Stomach (tissue), 9 donors: ENCODE measurements around the gene NRP2. TPM values are rescaled to one million over a fixed set of nuclear protein-coding genes. Genes with fewer than 3 reads are reported as not detected.

Experiments
- DNase-seq, 2 donors: peaks; one replicate each; pipeline versions ENCODE4 v3.0.0 to v3.0.0-alpha.2; 2013 to 2019
- H3K27ac ChIP-seq, 5 donors: fragments of 200-600 bp in 4 of 5; sonication (generic) in 4 of 5; one replicate each; pipeline ENCODE4 v1.5.1; 2013 to 2019; ENCODE audit warnings: mild to moderate bottlenecking in 1 of 5, moderate library complexity in 1 of 5
- H3K27me3 ChIP-seq, 3 donors: fragments of 200-600 bp; sonication (generic); one replicate each; pipeline ENCODE4 v1.5.1; 2017 to 2019; ENCODE audit warnings: mixed run types in 1 of 3
- H3K36me3 ChIP-seq, 4 donors: fragments of 200-600 bp; sonication (generic); 1 replicate in 3 of 4; 2 replicates in 1 of 4; pipeline ENCODE4 v1.5.1; 2016 to 2019
- H3K4me1 ChIP-seq, 4 donors: fragments of 200-600 bp; sonication (generic); one replicate each; pipeline ENCODE4 v1.5.1; 2016 to 2019
- H3K4me3 ChIP-seq, 4 donors: fragments of 200-600 bp; sonication (generic) in 3 of 4; one replicate each; pipeline ENCODE4 v1.5.1; 2016 to 2019; ENCODE audit warnings: mild to moderate bottlenecking in 1 of 4
- H3K9me3 ChIP-seq, 4 donors: fragments of 200-600 bp; sonication (generic); one replicate each; pipeline ENCODE4 v1.5.1; 2016 to 2019
- EP300 ChIP-seq: sonication (generic); formaldehyde crosslinking; IDR thresholded peaks from one replicate; pipeline ENCODE4 v1.6.1; 2017; ENCODE audit warnings: antibody characterized with exemption
- POLR2A ChIP-seq, 4 donors: fragments of 450-650 bp; IDR thresholded peaks; one replicate each; pipeline ENCODE4 v1.6.1; 2016; ENCODE audit warnings: antibody characterized with exemption in 4 of 4, control low read depth in 2 of 4, mild to moderate bottlenecking in 1 of 4, moderate library complexity in 1 of 4
- POLR2AphosphoS5 ChIP-seq, 3 donors: sonication (generic); formaldehyde crosslinking; IDR thresholded peaks; one replicate each; pipeline ENCODE4 v1.6.1; 2016; ENCODE audit warnings: antibody characterized with exemption in 3 of 3
- WGBS, 5 donors: extraction: QIAGEN DNeasy Blood & Tissue Kit in 3 of 5; methylation state at CpG; one replicate each; pipeline versions ENCODE4 v1.1.5 to v1.1.7; 2013 to 2018; 5-methylcytosine and 5-hydroxymethylcytosine counted together
- intact Hi-C: fragments of 100-400 bp; cut with DNase I; formaldehyde crosslinking; loops from one replicate; pipeline ENCODE4 v1.15.1; 2023; ENCODE audit warnings: low total_unique reads
- polyA plus RNA-seq, 3 donors: library from polyadenylated mRNA; stranded (reverse); fragments of 200-250 nt; gene quantifications; one replicate each; pipeline ENCODE4 v1.2.3, GENCODE V29; 2013
- total RNA-seq, 5 donors: library from RNA; depleted of rRNA; stranded (reverse); fragments of >200 nt; gene quantifications; one replicate each; pipeline versions ENCODE4 v1.1.0 to v1.2.3, GENCODE V29; 2014 to 2016
- TF ChIP-seq, protein P1 (sequence below), 7 experiments: fragments of 450-650 bp in 4 of 7; fragments of 200-600 bp in 3 of 7; sonication (generic) in 3 of 7; IDR thresholded peaks; one replicate each; pipeline ENCODE4 v1.5.1; 2016 to 2019; ENCODE audit warnings: antibody characterized with exemption in 7 of 7, control low read depth in 2 of 7, mild to moderate bottlenecking in 1 of 7
- donor health status: healthy with polysubstance abuse.
- donor health status: Bipolar disorder and iron deficiency.
- donor health status: healthy.

The NRP2 gene
- total and polyA plus RNA-seq, 8 donors, result 0.92 to 166 (median 31.6) TPM

DNA sequence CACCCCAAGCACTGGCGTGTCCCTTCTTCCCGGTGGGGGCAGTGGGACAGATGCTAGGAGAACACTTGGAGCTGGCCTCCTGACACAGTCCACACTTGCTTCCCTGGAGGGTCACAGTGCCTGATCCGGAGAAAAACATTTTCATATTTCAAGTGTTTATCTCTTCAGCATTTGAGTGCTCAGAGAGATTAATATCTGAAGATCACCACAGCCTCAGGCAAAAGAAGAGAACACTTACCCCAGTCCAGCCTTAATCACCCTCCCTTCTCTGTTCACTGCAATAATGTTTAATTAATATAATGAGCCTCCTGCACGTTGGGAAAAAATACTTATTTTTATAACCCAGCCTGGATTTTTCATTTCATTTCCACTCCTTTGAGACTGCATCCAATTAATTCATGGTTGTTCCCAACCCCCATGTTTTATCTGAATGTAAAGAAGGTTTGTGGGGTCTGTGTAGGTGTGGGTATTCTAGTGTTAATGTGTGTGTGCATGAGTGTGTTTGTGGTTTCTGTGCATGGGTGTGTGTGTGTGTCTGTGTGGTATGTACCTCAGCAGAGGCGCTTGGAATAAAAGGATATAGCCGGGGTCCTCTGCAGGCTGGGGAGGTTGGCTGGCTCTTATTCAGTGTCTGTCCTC is 72.1 kb downstream of the NRP2 start:
- H3K4me1 ChIP-seq, result peaks cover 5 to 78% (median 44%) of the 10 kb centered on the region in 4 donors
- no peak for DNase-seq
- intact Hi-C loops, result no loop called here
- no peak overlapping the region for H3K4me3 ChIP-seq
- H3K36me3 ChIP-seq, result peaks cover 3 to 41% (median 29%) of the 10 kb centered on the region in 4 donors
- peak overlapping the region in 4 of 5 donors; percentile 39 to 80 (median 72) for H3K27ac ChIP-seq
- no peaks in the 10 kb centered on the region for H3K9me3 ChIP-seq
- H3K27me3 ChIP-seq, result no peaks in the 10 kb centered on the region
- 65 to 76% (median 70%) methylated on average over 6 of the region's 6 CpGs for WGBS, 5 donors
- TF ChIP-seq POLR2AphosphoS5 (IDR thresholded peaks at IDR 0.05) (no peak), EP300 (no peak), POLR2A (IDR thresholded peaks at IDR 0.05) (no peak)
- TF ChIP-seq, protein P1, sequence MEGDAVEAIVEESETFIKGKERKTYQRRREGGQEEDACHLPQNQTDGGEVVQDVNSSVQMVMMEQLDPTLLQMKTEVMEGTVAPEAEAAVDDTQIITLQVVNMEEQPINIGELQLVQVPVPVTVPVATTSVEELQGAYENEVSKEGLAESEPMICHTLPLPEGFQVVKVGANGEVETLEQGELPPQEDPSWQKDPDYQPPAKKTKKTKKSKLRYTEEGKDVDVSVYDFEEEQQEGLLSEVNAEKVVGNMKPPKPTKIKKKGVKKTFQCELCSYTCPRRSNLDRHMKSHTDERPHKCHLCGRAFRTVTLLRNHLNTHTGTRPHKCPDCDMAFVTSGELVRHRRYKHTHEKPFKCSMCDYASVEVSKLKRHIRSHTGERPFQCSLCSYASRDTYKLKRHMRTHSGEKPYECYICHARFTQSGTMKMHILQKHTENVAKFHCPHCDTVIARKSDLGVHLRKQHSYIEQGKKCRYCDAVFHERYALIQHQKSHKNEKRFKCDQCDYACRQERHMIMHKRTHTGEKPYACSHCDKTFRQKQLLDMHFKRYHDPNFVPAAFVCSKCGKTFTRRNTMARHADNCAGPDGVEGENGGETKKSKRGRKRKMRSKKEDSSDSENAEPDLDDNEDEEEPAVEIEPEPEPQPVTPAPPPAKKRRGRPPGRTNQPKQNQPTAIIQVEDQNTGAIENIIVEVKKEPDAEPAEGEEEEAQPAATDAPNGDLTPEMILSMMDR (IDR thresholded peaks at IDR 0.05), result no peak

DNA sequence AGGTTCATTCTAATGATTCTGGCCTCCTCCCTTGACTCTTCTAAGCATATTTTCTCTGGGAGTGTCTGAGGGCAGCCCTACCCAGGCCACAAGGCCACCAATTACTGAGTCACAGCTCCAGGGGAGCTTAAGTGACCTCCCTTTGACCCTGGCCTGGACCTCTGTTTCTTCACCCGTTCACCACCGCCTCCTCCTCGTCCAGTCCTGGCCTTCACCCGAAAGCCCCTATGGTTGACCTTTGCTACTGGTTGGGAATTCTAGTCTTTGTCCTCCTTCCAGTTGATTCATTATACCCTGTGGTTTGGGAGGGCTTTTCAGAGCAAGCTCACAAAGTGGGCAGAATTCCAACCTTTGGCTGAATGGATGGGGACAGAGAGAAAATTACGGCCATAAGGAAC is 72.6 kb downstream of the NRP2 start:
- Histone ChIP-seq H3K27ac (peak overlapping the region in 4 of 5 donors; percentile 39 to 80 (median 72)), H3K4me3 (no peak overlapping the region), H3K9me3 (no peaks in the 10 kb centered on the region), H3K27me3 (no peaks in the 10 kb centered on the region), H3K4me1 (peaks cover 5 to 77% (median 44%) of the 10 kb centered on the region in 4 donors), H3K36me3 (peaks cover 0 to 36% (median 24%) of the 10 kb centered on the region in 4 donors)
- intact Hi-C loops, result no loop called here
- WGBS, 5 donors, result 42 to 57% (median 45%) methylated on average over 5 of the region's 5 CpGs
- no peak for DNase-seq
- TF ChIP-seq, protein P1 (IDR thresholded peaks at IDR 0.05), result no peak
- TF ChIP-seq POLR2AphosphoS5 (IDR thresholded peaks at IDR 0.05) (no peak), POLR2A (IDR thresholded peaks at IDR 0.05) (no peak), EP300 (no peak)

DNA sequence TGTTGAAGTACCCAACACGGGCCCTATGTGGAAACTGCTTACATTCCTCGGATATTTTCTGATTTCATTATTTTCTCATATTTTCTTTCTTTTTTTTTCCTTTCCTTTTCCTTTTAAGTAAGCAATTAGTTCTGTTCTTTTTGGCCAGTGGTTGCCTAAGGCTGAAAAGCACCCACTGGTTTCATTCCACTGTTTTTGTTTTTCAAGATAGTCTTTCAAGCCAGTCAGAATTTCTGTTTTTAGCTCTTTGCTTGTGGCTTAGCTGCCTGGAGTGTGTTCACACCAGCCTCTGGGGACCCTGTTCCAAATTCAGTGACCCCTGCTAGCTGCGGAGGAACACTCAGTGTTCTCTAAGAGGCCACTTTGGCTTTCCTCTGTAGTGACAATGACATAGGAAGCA is 73.6 kb downstream of the NRP2 start:
- peaks cover 0 to 32% (median 23%) of the 10 kb centered on the region in 4 donors for H3K36me3 ChIP-seq
- no peak for DNase-seq
- intact Hi-C loops, result no loop called here
- no peak for TF ChIP-seq POLR2AphosphoS5 (IDR thresholded peaks at IDR 0.05)
- no peak for TF ChIP-seq POLR2A (IDR thresholded peaks at IDR 0.05)
- TF ChIP-seq, protein P1 (IDR thresholded peaks at IDR 0.05), result no peak
- TF ChIP-seq EP300, result no peak
- no peaks in the 10 kb centered on the region for H3K9me3 ChIP-seq
- peaks cover 5 to 83% (median 48%) of the 10 kb centered on the region in 4 donors for H3K4me1 ChIP-seq
- peak overlapping the region in 4 of 5 donors; percentile 39 to 80 (median 72) for H3K27ac ChIP-seq
- WGBS, 5 donors, result 74 to 86% (median 81%) methylated on average over 3 of the region's 3 CpGs
- no peaks in the 10 kb centered on the region for H3K27me3 ChIP-seq
- H3K4me3 ChIP-seq, result no peak overlapping the region

DNA sequence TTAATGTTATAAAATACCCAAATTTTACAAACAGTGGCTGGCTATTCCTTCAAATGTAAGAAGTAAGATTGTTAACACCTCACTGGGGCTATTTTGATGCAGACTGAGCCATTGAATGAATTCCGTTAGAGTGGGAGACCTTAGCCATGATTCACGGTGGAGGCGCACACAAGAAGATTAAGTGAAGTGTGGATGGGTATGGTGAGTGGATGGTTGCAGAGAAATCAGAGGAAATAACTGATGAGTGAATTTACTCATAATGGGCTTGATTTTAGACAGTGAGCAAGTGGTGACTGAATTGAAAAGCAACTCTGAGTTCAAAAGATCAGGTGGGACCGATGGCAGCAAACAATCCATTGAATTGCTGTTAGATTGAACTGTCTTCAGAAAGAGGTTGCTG is 75.0 kb downstream of the NRP2 start:
- TF ChIP-seq EP300 (no peak), POLR2A (IDR thresholded peaks at IDR 0.05) (no peak), POLR2AphosphoS5 (IDR thresholded peaks at IDR 0.05) (no peak)
- TF ChIP-seq, protein P1 (IDR thresholded peaks at IDR 0.05), result no peak
- no peak overlapping the region for H3K4me3 ChIP-seq
- WGBS, 5 donors, result 89 to 96% (median 94%) methylated on average over 4 of the region's 4 CpGs
- H3K27ac ChIP-seq, result peak overlapping the region in 3 of 5 donors; percentile 72 to 80 (median 73)
- H3K36me3 ChIP-seq, result peaks cover 0 to 22% (median 15%) of the 10 kb centered on the region in 4 donors
- H3K9me3 ChIP-seq, result no peaks in the 10 kb centered on the region
- no peaks in the 10 kb centered on the region for H3K27me3 ChIP-seq
- no peak for DNase-seq
- peaks cover 5 to 79% (median 41%) of the 10 kb centered on the region in 4 donors for H3K4me1 ChIP-seq
- intact Hi-C loops, result no loop called here
